Body of pancreas (tissue), 4 donors: ENCODE measurements around the gene NMT2.

Experiments used
- CTCF ChIP-seq, 7 experiments: fragments of 450-650 bp in 4 of 7; fragments of 200-600 bp in 3 of 7; sonication (generic) in 3 of 7; IDR thresholded peaks; one replicate each; pipeline ENCODE4 v1.5.1; 2016 to 2019; ENCODE audit warnings: antibody characterized with exemption in 7 of 7
- POLR2A ChIP-seq, 3 donors: fragments of 450-650 bp; IDR thresholded peaks; one replicate each; pipeline ENCODE4 v1.6.1; 2016; ENCODE audit warnings: antibody characterized with exemption in 3 of 3, mild to moderate bottlenecking in 2 of 3

- TF ChIP-seq CTCF (IDR thresholded peaks at IDR 0.05) (no peak), POLR2A (IDR thresholded peaks at IDR 0.05) (no peak)
Measured at GRCh38 chr10:15175587-15175986, 7.1 kb upstream of the NMT2 start.
